SK-N-SH (cell line): Measurements from ENCODE around the gene EFNB2. TPM values are rescaled to one million over a fixed set of nuclear protein-coding genes. Genes with fewer than 3 reads are reported as not detected.

Experiments
- CTCF ChIA-PET: fragments of 300-600, 350-600 bp; formaldehyde crosslinking; extraction: SDS; loops from one replicate; lab custom pipeline; 2021; lab: Yijun Ruan, JAX
- POLR2A ChIA-PET: fragments of 350-600 bp; sonication (Branson Sonifier 250); formaldehyde crosslinking; extraction: SDS; loops from one replicate; lab custom pipeline; 2020; ENCODE audit warnings: antibody characterized with exemption, inconsistent platforms; lab: Yijun Ruan, JAX
- DNase-seq: peaks from one replicate; pipeline ENCODE4 v3.0.0; 2012
- H2AFZ ChIP-seq: fragments of 200-600 bp; sonication (generic); 2 replicates; pipeline ENCODE4 v1.8.1; 2016; ENCODE audit warnings: antibody characterized with exemption, mild to moderate bottlenecking, low read depth
- H3F3A ChIP-seq: fragments of 200-600 bp; sonication (generic); replicated peaks from 2 replicates; pipeline ENCODE3; 2016; ENCODE audit warnings: antibody characterized with exemption, mild to moderate bottlenecking; ENCODE audit not compliant: insufficient read depth
- H3K27ac ChIP-seq, 2 experiments: fragments of 200-500 bp in 1 of 2; fragments of 200-600 bp in 1 of 2; sonication (Bioruptor generic) in 1 of 2; sonication (generic), shearing (Covaris generic) in 1 of 2; 2 replicates each; pipeline versions ENCODE4 v1.5.1 to v1.6.1; 2014 to 2016; ENCODE audit warnings: low read depth in 2 of 2, inconsistent platforms in 1 of 2, low read length in 1 of 2, mild to moderate bottlenecking in 1 of 2, mixed read lengths in 1 of 2
- H3K27me3 ChIP-seq: fragments of 200-600 bp; sonication (generic), shearing (Covaris generic); 2 replicates; pipeline ENCODE4 v1.6.1; 2016; ENCODE audit warnings: mixed run types; ENCODE audit not compliant: insufficient read depth
- H3K36me3 ChIP-seq, 2 experiments: fragments of 200-500 bp in 1 of 2; fragments of 200-600 bp in 1 of 2; sonication (Bioruptor generic) in 1 of 2; sonication (generic) in 1 of 2; replicated peaks in 1 of 2; 2 replicates each; pipeline versions ENCODE3 to v1.5.1; 2014 to 2016; ENCODE audit warnings: low read length in 1 of 2, mild to moderate bottlenecking in 1 of 2; ENCODE audit not compliant: insufficient read depth in 2 of 2, control insufficient read depth in 1 of 2
- H3K4me1 ChIP-seq, 2 experiments: fragments of 200-500 bp in 1 of 2; fragments of 200-600 bp in 1 of 2; sonication (Bioruptor generic) in 1 of 2; sonication (generic), shearing (Covaris generic) in 1 of 2; 2 replicates each; pipeline versions ENCODE4 v1.5.1 to v1.6.1; 2014 to 2016; ENCODE audit warnings: low read depth in 1 of 2, low read length in 1 of 2, mixed run types in 1 of 2; ENCODE audit not compliant: insufficient read depth in 2 of 2, control insufficient read depth in 1 of 2
- H3K4me2 ChIP-seq: fragments of 200-600 bp; sonication (generic), shearing (Covaris generic); 2 replicates; pipeline ENCODE4 v1.6.1; 2017; ENCODE audit warnings: mixed run types
- H3K4me3 ChIP-seq, 2 experiments: fragments of 200-500 bp in 1 of 2; fragments of 200-600 bp in 1 of 2; sonication (Bioruptor generic) in 1 of 2; sonication (generic), shearing (Covaris generic) in 1 of 2; 2 replicates each; pipeline versions ENCODE4 v1.5.1 to v1.8.1; 2014 to 2016; ENCODE audit warnings: low read depth in 2 of 2, inconsistent platforms in 1 of 2, low read length in 1 of 2, mild to moderate bottlenecking in 1 of 2, mixed read lengths in 1 of 2, moderate library complexity in 1 of 2
- H3K79me2 ChIP-seq: fragments of 200-600 bp; sonication (generic); 2 replicates; pipeline ENCODE4 v1.8.1; 2017; ENCODE audit warnings: mild to moderate bottlenecking; ENCODE audit not compliant: insufficient read depth
- H3K9ac ChIP-seq: fragments of 200-600 bp; sonication (generic); 2 replicates; pipeline ENCODE4 v1.6.1; 2017; ENCODE audit warnings: mixed run types
- H3K9me2 ChIP-seq: fragments of 200-600 bp; sonication (generic); 2 replicates; pipeline ENCODE4 v1.6.1; 2017; ENCODE audit warnings: mixed run types
- H3K9me3 ChIP-seq: fragments of 200-600 bp; sonication (generic); 2 replicates; pipeline ENCODE4 v1.6.1; 2017; ENCODE audit warnings: mixed run types, mild to moderate bottlenecking, moderate library complexity
- H4K20me1 ChIP-seq: fragments of 200-600 bp; sonication (generic); 2 replicates; pipeline ENCODE4 v1.6.1; 2017; ENCODE audit warnings: mild to moderate bottlenecking, mixed run types; ENCODE audit not compliant: insufficient read depth
- CHD2 ChIP-seq: fragments of 150-350 bp; IDR thresholded peaks from 2 replicates; pipeline ENCODE4 v1.6.1; 2018; ENCODE audit warnings: low read length; ENCODE audit not compliant: partially characterized antibody
- CTCF ChIP-seq: fragments of 200-600 bp; sonication (generic); IDR thresholded peaks from 2 replicates; pipeline ENCODE4 v1.6.1; 2017; ENCODE audit warnings: antibody characterized with exemption, mild to moderate bottlenecking, moderate library complexity
- ELF1 ChIP-seq: IDR thresholded peaks from 2 replicates; pipeline ENCODE4 v1.4.0; 2012
- EP300 ChIP-seq, 2 experiments: IDR thresholded peaks; 2 replicates each; pipeline versions ENCODE4 v1.4.0 to v1.6.1; 2012; ENCODE audit warnings: borderline replicate concordance in 1 of 2, low read depth in 1 of 2, low read length in 1 of 2
- EZH2phosphoT487 ChIP-seq: fragments of 200-600 bp; sonication (generic); IDR thresholded peaks from 2 replicates; pipeline ENCODE4 v1.6.1; 2017; ENCODE audit warnings: low read depth, mixed run types, mild to moderate bottlenecking, antibody characterized with exemption, moderate library complexity, borderline replicate concordance
- FOSL2 ChIP-seq: IDR thresholded peaks from 2 replicates; pipeline ENCODE4 v1.4.0; 2012; ENCODE audit warnings: low read depth, mild to moderate bottlenecking, moderate library complexity, borderline replicate concordance
- FOXM1 ChIP-seq: IDR thresholded peaks from 2 replicates; pipeline ENCODE4 v1.4.0; 2012; ENCODE audit warnings: low read depth, mild to moderate bottlenecking
- JUND ChIP-seq: IDR thresholded peaks from 2 replicates; pipeline ENCODE4 v1.4.0; 2012
- MAX ChIP-seq: IDR thresholded peaks from 2 replicates; pipeline ENCODE4 v1.4.0; 2012; ENCODE audit warnings: low read depth
- MEF2A ChIP-seq: IDR thresholded peaks from 2 replicates; pipeline ENCODE4 v1.4.0; 2012; ENCODE audit warnings: low read depth, borderline replicate concordance
- MXI1 ChIP-seq: IDR thresholded peaks from 2 replicates; pipeline ENCODE4 v1.6.1; 2012; ENCODE audit warnings: mild to moderate bottlenecking, low read depth, low read length, improper control_type of control experiment
- RAD21 ChIP-seq: IDR thresholded peaks from 2 replicates; pipeline ENCODE4 v1.6.1; 2012; ENCODE audit warnings: mild to moderate bottlenecking, low read length
- RXRA ChIP-seq: IDR thresholded peaks from 2 replicates; pipeline ENCODE4 v1.4.0; 2012; ENCODE audit warnings: low read depth, mild to moderate bottlenecking, borderline replicate concordance
- SMC3 ChIP-seq: IDR thresholded peaks from 2 replicates; pipeline ENCODE4 v1.6.1; 2012; ENCODE audit warnings: low read depth, low read length, improper control_type of control experiment
- TAF1 ChIP-seq: IDR thresholded peaks from 2 replicates; pipeline ENCODE4 v1.6.1; 2012; ENCODE audit warnings: low read depth, mild to moderate bottlenecking, low read length, moderate library complexity, borderline replicate concordance
- TCF12 ChIP-seq: IDR thresholded peaks from 2 replicates; pipeline ENCODE4 v1.4.0; 2012
- USF2 ChIP-seq: fragments of 150-350 bp; IDR thresholded peaks from 2 replicates; pipeline ENCODE4 v1.6.1; 2017; ENCODE audit warnings: antibody characterized with exemption, low read length, low read depth, borderline replicate concordance
- YY1 ChIP-seq: IDR thresholded peaks from 2 replicates; pipeline ENCODE4 v1.4.0; 2012; ENCODE audit warnings: low read depth, mild to moderate bottlenecking
- ZBTB33 ChIP-seq: IDR thresholded peaks from 2 replicates; pipeline ENCODE4 v1.4.0; 2012; ENCODE audit warnings: low read depth, borderline replicate concordance
- WGBS: methylation state at CpG from one replicate; pipeline ENCODE4 v1.1.6; 2017; ENCODE audit warnings: low lambda C conversion rate; 5-methylcytosine and 5-hydroxymethylcytosine counted together
- polyA plus RNA-seq, 3 experiments: library from polyadenylated mRNA; depleted of rRNA; stranded (reverse); fragments of >200 nt; gene quantifications; 2 replicates each; pipeline ENCODE4 v1.2.3, GENCODE V29; 2012
- TF ChIP-seq, protein P1 (sequence below): fragments of 150-350 bp; IDR thresholded peaks from 2 replicates; pipeline ENCODE4 v1.6.1; 2016; ENCODE audit warnings: mild to moderate bottlenecking, low read depth, low read length

Gene EFNB2
- polyA plus RNA-seq, 1 of the 3 experiments (the other 2 are of a cell fraction) = 3.0 TPM

DNA sequence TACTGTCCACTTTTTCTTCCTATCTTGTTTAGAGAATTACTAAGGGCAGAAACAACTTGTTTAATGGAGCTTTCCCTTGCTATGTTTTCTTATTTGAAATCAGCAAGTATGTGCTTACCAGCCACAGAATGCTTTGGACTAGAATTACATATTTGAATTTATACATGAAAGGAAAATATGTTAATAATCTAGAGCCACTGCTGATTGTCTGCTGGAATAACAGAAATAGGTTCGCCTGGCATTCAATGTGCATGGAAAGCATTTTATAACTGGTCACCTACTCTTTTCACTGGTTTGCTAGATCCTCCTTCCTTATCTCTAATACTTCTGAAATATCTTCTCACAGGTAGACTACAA, 8.0 kb downstream of the EFNB2 start:
- Histone ChIP-seq H3K4me1 (peaks cover 0 to 59% of the 10 kb centered on the region in 2 experiments; a peak in 2 of 4 replicates), H4K20me1 (no peaks in the 10 kb centered on the region), H3K9ac (no peak overlapping the region), H3F3A (no peaks in the 10 kb centered on the region), H3K36me3 (no peaks in the 10 kb centered on the region), H3K4me3 (no peak overlapping the region), H3K9me2 (no peaks in the 10 kb centered on the region), H3K4me2 (no peak overlapping the region), H3K27ac (no peak overlapping the region), H2AFZ (no peak overlapping the region), H3K27me3 (no peaks in the 10 kb centered on the region), H3K79me2 (peaks cover 26% of the 10 kb centered on the region; the same call in 1 of the 2 replicates), H3K9me3 (no peaks in the 10 kb centered on the region)
- DNase-seq = no peak
- TF ChIP-seq TAF1 (no peak), EP300 (IDR thresholded peaks at IDR 0.05; ENCODE audit: borderline replicate concordance in 1 of 2, low read depth in 1 of 2, low read length in 1 of 2) (no peak), FOXM1 (no peak), EZH2phosphoT487 (no peak), SMC3 (no peak), YY1 (no peak), MXI1 (no peak), CHD2 (no peak), FOSL2 (no peak), ELF1 (no peak)
- TF ChIP-seq, protein P1, sequence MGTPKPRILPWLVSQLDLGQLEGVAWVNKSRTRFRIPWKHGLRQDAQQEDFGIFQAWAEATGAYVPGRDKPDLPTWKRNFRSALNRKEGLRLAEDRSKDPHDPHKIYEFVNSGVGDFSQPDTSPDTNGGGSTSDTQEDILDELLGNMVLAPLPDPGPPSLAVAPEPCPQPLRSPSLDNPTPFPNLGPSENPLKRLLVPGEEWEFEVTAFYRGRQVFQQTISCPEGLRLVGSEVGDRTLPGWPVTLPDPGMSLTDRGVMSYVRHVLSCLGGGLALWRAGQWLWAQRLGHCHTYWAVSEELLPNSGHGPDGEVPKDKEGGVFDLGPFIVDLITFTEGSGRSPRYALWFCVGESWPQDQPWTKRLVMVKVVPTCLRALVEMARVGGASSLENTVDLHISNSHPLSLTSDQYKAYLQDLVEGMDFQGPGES = no peak
- CTCF ChIA-PET = interaction anchor here (0.8 to 1.1 kb wide), 4 partner anchors 9 to 597 kb away, joined by 3 to 6 read pairs (median 3); no protein-coding TSS in a partner anchor
- WGBS = 86% methylated on average over 1 of the region's 1 CpG
- POLR2A ChIA-PET = no interaction called here

- ChIA-PET POLR2A (no interaction called here), CTCF (interaction anchor here (0.8 kb wide), 1 partner anchor 597 kb away, joined by 3 read pairs; no protein-coding TSS in a partner anchor)
- no peaks in the 10 kb centered on the region for H3K27me3 ChIP-seq
- TF ChIP-seq USF2 = no peak
- TF ChIP-seq, protein P1 = no peak
- TF ChIP-seq CTCF = no peak
- no peak for TF ChIP-seq MAX
- TF ChIP-seq RAD21 = no peak
- TF ChIP-seq MEF2A = no peak
- TF ChIP-seq JUND = no peak
- TF ChIP-seq FOXM1 = no peak
- TF ChIP-seq ZBTB33 = no peak
- no peak for TF ChIP-seq TCF12
- TF ChIP-seq RXRA = no peak
Measured at GRCh38 chr13:106526738-106527444, 8.6 kb downstream of the EFNB2 start.

More at GRCh38 chr13:106526738-106527444, 8.6 kb downstream of the EFNB2 start:
- Histone ChIP-seq H3K36me3 (no peaks in the 10 kb centered on the region), H3K9ac (no peak overlapping the region), H3K79me2 (peaks cover 23% of the 10 kb centered on the region; the same call in 1 of the 2 replicates), H2AFZ (no peak overlapping the region), H3K9me2 (no peaks in the 10 kb centered on the region), H4K20me1 (no peaks in the 10 kb centered on the region), H3K9me3 (no peaks in the 10 kb centered on the region), H3K4me2 (no peak overlapping the region), H3F3A (no peaks in the 10 kb centered on the region), H3K27ac (no peak overlapping the region), H3K4me1 (peaks cover 0 to 59% of the 10 kb centered on the region in 2 experiments; a peak in 2 of 4 replicates), H3K4me3 (no peak overlapping the region)
- 93% methylated on average over 8 of the region's 8 CpGs for WGBS
- no peak for DNase-seq
